Lower leg skin (tissue), 3 donors: ENCODE data around the gene NANOS1.

Source experiments
- POLR2A ChIP-seq, 2 donors: fragments of 450-650 bp; IDR thresholded peaks; one replicate each; pipeline ENCODE4 v1.6.1; 2016 to 2017; ENCODE audit warnings: antibody characterized with exemption in 2 of 2, mild to moderate bottlenecking in 1 of 2, moderate library complexity in 1 of 2
- TF ChIP-seq, protein P1 (sequence below), 3 donors: fragments of 450-650 bp; IDR thresholded peaks; one replicate each; pipeline ENCODE4 v1.5.1; 2016; ENCODE audit warnings: antibody characterized with exemption in 3 of 3, mild to moderate bottlenecking in 3 of 3, moderate library complexity in 2 of 3

DNA sequence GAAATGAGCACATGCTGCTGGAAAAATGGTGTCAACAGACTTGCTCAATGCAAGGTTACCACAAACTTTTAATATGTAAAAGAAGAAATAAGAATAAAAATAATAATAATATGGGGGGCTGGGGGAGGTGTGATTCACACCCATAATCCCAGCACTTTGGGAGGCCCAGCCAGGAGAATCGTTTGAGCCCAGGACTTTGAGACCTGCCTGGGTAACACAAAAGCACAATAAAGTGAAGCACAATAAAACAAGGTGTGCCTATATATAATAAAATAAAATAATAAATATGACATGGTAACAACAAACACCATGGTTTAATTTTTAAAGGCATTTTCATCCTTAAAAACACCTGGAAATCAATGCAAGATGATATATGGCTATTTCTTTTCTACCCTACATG lies 26.0 kb downstream of the NANOS1 start:
- TF ChIP-seq, protein P1, sequence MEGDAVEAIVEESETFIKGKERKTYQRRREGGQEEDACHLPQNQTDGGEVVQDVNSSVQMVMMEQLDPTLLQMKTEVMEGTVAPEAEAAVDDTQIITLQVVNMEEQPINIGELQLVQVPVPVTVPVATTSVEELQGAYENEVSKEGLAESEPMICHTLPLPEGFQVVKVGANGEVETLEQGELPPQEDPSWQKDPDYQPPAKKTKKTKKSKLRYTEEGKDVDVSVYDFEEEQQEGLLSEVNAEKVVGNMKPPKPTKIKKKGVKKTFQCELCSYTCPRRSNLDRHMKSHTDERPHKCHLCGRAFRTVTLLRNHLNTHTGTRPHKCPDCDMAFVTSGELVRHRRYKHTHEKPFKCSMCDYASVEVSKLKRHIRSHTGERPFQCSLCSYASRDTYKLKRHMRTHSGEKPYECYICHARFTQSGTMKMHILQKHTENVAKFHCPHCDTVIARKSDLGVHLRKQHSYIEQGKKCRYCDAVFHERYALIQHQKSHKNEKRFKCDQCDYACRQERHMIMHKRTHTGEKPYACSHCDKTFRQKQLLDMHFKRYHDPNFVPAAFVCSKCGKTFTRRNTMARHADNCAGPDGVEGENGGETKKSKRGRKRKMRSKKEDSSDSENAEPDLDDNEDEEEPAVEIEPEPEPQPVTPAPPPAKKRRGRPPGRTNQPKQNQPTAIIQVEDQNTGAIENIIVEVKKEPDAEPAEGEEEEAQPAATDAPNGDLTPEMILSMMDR (IDR thresholded peaks at IDR 0.05): no peak
- TF ChIP-seq POLR2A (IDR thresholded peaks at IDR 0.05): no peak
